IPS DF 4.7 (cell line): ENCODE data around the gene FAM177A1.

Source experiments
- DNase-seq: peaks from one replicate; pipeline ENCODE4 v3.0.0-alpha.2; 2013; ENCODE audit warnings: low spot score; ENCODE audit errors: extremely low read depth

The FAM177A1 gene

DNA sequence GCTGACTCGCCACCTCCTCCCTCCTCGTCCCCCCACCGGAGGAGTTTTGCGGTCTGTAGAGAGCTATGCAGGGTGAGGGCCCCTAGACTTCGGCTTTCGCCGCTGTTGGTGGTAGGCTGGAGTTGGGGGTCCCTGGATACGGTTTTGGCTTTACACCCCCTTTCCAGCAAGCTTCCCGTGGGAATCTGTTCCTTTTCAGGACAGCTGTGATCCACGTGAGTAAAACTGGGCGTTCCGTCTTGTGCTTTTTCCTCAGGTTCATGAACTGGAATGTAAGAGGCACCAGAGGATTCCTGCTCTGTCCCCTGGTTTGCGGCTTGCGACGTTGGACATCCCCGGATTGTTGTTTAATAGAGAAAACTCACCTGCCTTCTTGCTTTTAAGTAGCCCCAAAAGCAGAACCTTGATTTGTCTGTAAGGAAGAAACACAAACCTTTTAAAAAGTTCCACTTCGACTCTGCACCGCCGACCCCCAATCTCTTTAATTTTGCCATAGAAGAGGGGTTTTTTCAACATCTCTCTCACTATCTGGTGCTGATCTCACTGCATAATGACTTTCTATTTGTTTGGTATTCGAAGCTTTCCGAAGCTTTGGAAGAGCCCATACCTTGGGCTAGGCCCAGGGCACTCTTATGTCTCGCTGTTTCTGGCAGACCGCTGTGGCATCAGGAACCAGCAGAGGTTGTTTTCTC, 76.8 kb downstream of the FAM177A1 start:
- no peak for DNase-seq

DNA sequence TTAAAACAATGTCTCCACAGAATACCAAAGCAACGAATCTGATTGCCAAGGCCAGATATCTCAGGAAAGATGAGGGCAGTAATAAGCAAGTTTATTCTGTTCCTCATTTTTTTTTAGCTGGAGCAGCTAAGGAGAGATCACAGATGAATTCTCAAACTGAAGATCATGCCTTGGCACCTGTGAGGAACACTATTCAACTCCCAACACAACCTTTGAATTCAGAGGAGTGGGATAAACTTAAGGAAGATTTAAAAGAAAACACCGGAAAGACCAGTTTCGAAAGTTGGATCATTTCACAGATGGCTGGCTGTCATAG, 77.3 kb downstream of the FAM177A1 start:
- no peak for DNase-seq

DNA sequence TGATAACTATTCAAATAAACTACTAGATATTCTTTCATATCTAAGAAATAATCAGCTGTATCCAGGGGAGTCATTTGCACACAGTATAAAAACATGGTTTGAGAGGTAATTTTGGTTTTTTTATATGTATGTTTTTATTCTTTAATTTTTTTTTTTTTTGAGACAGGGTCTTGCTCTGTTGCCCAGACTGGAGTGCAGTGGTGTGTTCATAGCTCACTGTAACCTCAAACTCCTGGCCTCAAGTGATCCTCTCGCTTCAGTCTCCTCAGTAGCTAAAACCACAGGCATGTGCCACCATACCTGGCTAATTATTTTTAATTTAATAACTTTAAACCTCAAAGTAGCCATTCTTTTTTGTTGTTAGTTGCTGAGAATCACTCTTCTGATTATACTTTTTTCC, 78.1 kb downstream of the FAM177A1 start:
- DNase-seq: no peak
